HEK293 (cell line): ENCODE results near the gene MSH2.

ENCODE experiments used
- CTCF ChIA-PET: fragments of 350-600 bp; formaldehyde crosslinking; extraction: SDS; loops from one replicate; lab custom pipeline; 2021; ENCODE audit warnings: antibody characterized with exemption; lab: Yijun Ruan, JAX
- POLR2A ChIA-PET: fragments of 300-600 bp; formaldehyde crosslinking; extraction: SDS; loops from one replicate; lab custom pipeline; 2020; ENCODE audit warnings: antibody characterized with exemption, inconsistent platforms; lab: Yijun Ruan, JAX
- H3K27ac ChIP-seq: fragments of 200-500 bp; sonication (Bioruptor generic); 2 replicates; pipeline ENCODE4 v1.5.1; 2014; ENCODE audit warnings: low read depth, low read length, control low read depth, inconsistent platforms; ENCODE audit errors: extremely low read depth
- H3K36me3 ChIP-seq, 2 experiments: fragments of 200-500 bp in 1 of 2; sonication (Bioruptor generic) in 1 of 2; 1 replicate in 1 of 2; 2 replicates in 1 of 2; pipeline ENCODE4 v1.5.1; 2014 to 2017; ENCODE audit warnings: inconsistent platforms in 2 of 2, low read length in 2 of 2; ENCODE audit not compliant: control insufficient read depth in 2 of 2, insufficient read depth in 1 of 2
- H3K4me1 ChIP-seq: fragments of 200-500 bp; sonication (Bioruptor generic); 2 replicates; pipeline ENCODE4 v1.5.1; 2014; ENCODE audit warnings: mild to moderate bottlenecking, low read length, inconsistent platforms; ENCODE audit not compliant: control insufficient read depth, insufficient read depth
- H3K4me3 ChIP-seq: 2 replicates; pipeline ENCODE4 v1.5.1; 2011; ENCODE audit warnings: low read depth, mild to moderate bottlenecking, control low read depth, low read length, moderate library complexity
- H3K9me3 ChIP-seq: fragments of 200-500 bp; sonication (Bioruptor generic); 2 replicates; pipeline ENCODE4 v1.5.1; 2014; ENCODE audit warnings: low read depth, low read length, inconsistent platforms; ENCODE audit not compliant: control insufficient read depth, insufficient read depth
- GLI2 ChIP-seq: fragments of 450-650 bp; formaldehyde crosslinking; IDR thresholded peaks from 2 replicates; pipeline ENCODE4; 2017; ENCODE audit warnings: missing biosample characterization, missing genetic modification characterization, low read depth, borderline replicate concordance
- SCRT2 ChIP-seq: fragments of 450-650 bp; formaldehyde crosslinking; IDR thresholded peaks from 2 replicates; pipeline ENCODE4 v1.5.1; 2016; ENCODE audit warnings: missing biosample characterization, missing genetic modification characterization
- SETDB1 ChIP-seq: IDR thresholded peaks from one replicate; pipeline ENCODE4 v1.6.1; 2017; ENCODE audit warnings: mild to moderate bottlenecking, low read length, moderate library complexity, mixed read lengths; ENCODE audit not compliant: insufficient read length
- SP7 ChIP-seq: fragments of 450-650 bp; formaldehyde crosslinking; IDR thresholded peaks from 2 replicates; pipeline ENCODE4 v1.5.1; 2016; ENCODE audit warnings: missing biosample characterization, missing genetic modification characterization
- ZEB2 ChIP-seq: fragments of 450-650 bp; formaldehyde crosslinking; IDR thresholded peaks from 2 replicates; pipeline ENCODE4 v1.5.1; 2016; ENCODE audit warnings: missing biosample characterization, missing genetic modification characterization
- ZFP41 ChIP-seq: fragments of 450-650 bp; formaldehyde crosslinking; IDR thresholded peaks from 2 replicates; pipeline ENCODE4 v1.5.1; 2016; ENCODE audit warnings: missing biosample characterization, missing genetic modification characterization, borderline replicate concordance
- ZNF121 ChIP-seq: fragments of 450-650 bp; formaldehyde crosslinking; IDR thresholded peaks from 2 replicates; pipeline ENCODE4 v1.5.1; 2016; ENCODE audit warnings: missing biosample characterization, missing genetic modification characterization
- ZNF169 ChIP-seq: fragments of 450-650 bp; formaldehyde crosslinking; IDR thresholded peaks from 2 replicates; pipeline ENCODE4 v1.5.1; 2016; ENCODE audit warnings: missing biosample characterization, missing genetic modification characterization
- ZNF214 ChIP-seq: fragments of 450-650 bp; formaldehyde crosslinking; IDR thresholded peaks from 2 replicates; pipeline ENCODE4 v1.5.1; 2017; ENCODE audit warnings: missing biosample characterization, mild to moderate bottlenecking, missing genetic modification characterization, borderline replicate concordance
- ZNF350 ChIP-seq: fragments of 450-650 bp; formaldehyde crosslinking; IDR thresholded peaks from 2 replicates; pipeline ENCODE4 v1.5.0; 2017; ENCODE audit warnings: missing biosample characterization, mild to moderate bottlenecking, missing genetic modification characterization
- ZNF416 ChIP-seq: fragments of 450-650 bp; formaldehyde crosslinking; IDR thresholded peaks from 2 replicates; pipeline ENCODE4 v1.5.1; 2016; ENCODE audit warnings: missing biosample characterization, missing genetic modification characterization
- ZNF433 ChIP-seq: fragments of 450-650 bp; formaldehyde crosslinking; IDR thresholded peaks from 2 replicates; pipeline ENCODE4 v1.5.1; 2016; ENCODE audit warnings: missing biosample characterization, missing genetic modification characterization, low read depth
- ZNF521 ChIP-seq: fragments of 450-650 bp; formaldehyde crosslinking; IDR thresholded peaks from 2 replicates; pipeline ENCODE4 v1.5.1; 2017; ENCODE audit warnings: missing biosample characterization, mild to moderate bottlenecking, missing genetic modification characterization
- ZNF548 ChIP-seq: fragments of 450-650 bp; formaldehyde crosslinking; IDR thresholded peaks from 2 replicates; pipeline ENCODE4 v1.5.1; 2016; ENCODE audit warnings: missing biosample characterization, missing genetic modification characterization
- ZNF610 ChIP-seq: fragments of 450-650 bp; formaldehyde crosslinking; IDR thresholded peaks from 2 replicates; pipeline ENCODE4 v1.5.1; 2016; ENCODE audit warnings: missing biosample characterization, missing genetic modification characterization, borderline replicate concordance
- ZNF664 ChIP-seq: fragments of 450-650 bp; formaldehyde crosslinking; IDR thresholded peaks from 2 replicates; pipeline ENCODE4 v1.5.1; 2016; ENCODE audit warnings: missing biosample characterization, missing genetic modification characterization
- ZNF707 ChIP-seq: fragments of 450-650 bp; formaldehyde crosslinking; IDR thresholded peaks from 2 replicates; pipeline ENCODE4 v1.5.1; 2016; ENCODE audit warnings: missing biosample characterization, missing genetic modification characterization
- ZNF837 ChIP-seq: fragments of 450-650 bp; formaldehyde crosslinking; IDR thresholded peaks from 2 replicates; pipeline ENCODE4 v1.5.1; 2016; ENCODE audit warnings: missing biosample characterization, missing genetic modification characterization
- TF ChIP-seq, protein P1 (sequence below): fragments of 450-650 bp; formaldehyde crosslinking; IDR thresholded peaks from 2 replicates; pipeline ENCODE4 v1.5.1; 2016; ENCODE audit warnings: missing biosample characterization, missing genetic modification characterization
- TF ChIP-seq, protein P2 (sequence below): fragments of 450-650 bp; formaldehyde crosslinking; IDR thresholded peaks from 2 replicates; pipeline ENCODE4 v1.5.1; 2016; ENCODE audit warnings: missing biosample characterization, missing genetic modification characterization
- TF ChIP-seq, protein P3 (sequence below): fragments of 450-650 bp; formaldehyde crosslinking; IDR thresholded peaks from 2 replicates; pipeline ENCODE4 v1.5.1; 2016; ENCODE audit warnings: missing biosample characterization, missing genetic modification characterization

Gene MSH2

GRCh38 chr2:47375307-47375706 is 27.6 kb upstream of the MSH2 start (continued):
- TF ChIP-seq ZNF837 (tag by site-specific recombination) (no peak), ZNF350 (no peak), ZEB2 (no peak), ZNF214 (tag by site-specific recombination) (no peak), SCRT2 (tag by site-specific recombination) (no peak)

DNA sequence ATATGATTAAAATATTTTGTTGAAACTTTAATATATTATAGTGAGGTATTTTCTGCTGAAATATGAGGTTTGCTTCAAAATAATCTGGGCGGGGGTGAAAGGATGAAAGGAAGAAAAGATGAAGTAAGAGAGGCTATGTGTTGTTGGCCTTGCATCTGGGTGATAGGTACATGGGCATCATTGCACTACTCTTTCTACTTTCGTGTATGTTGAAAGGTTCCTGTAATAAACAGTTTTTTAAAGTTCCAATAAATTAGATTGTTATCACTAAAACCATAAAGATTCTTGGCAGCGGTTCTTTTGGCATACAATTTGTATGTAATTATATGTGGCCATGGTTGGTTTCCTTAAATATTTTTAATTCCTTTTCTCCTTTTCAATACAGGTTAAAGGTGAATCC is 23.6 kb upstream of the MSH2 start:
- Histone ChIP-seq H3K9me3 (no peaks in the 10 kb centered on the region), H3K4me1 (no peaks in the 10 kb centered on the region), H3K36me3 (peaks cover 50 to 95% of the 10 kb centered on the region in 2 experiments), H3K4me3 (no peak overlapping the region), H3K27ac (no peak overlapping the region)
- CTCF ChIA-PET = no interaction called here
- no peak for TF ChIP-seq ZNF433 (tag by site-specific recombination)
- TF ChIP-seq ZNF548 (tag by site-specific recombination) = no peak
- TF ChIP-seq ZNF169 (tag by site-specific recombination) = no peak
- TF ChIP-seq, protein P1, sequence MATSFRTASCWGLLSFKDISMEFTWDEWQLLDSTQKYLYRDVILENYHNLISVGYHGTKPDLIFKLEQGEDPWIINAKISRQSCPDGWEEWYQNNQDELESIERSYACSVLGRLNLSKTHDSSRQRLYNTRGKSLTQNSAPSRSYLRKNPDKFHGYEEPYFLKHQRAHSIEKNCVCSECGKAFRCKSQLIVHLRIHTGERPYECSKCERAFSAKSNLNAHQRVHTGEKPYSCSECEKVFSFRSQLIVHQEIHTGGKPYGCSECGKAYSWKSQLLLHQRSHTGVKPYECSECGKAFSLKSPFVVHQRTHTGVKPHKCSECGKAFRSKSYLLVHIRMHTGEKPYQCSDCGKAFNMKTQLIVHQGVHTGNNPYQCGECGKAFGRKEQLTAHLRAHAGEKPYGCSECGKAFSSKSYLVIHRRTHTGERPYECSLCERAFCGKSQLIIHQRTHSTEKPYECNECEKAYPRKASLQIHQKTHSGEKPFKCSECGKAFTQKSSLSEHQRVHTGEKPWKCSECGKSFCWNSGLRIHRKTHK = no peak
- no peak for TF ChIP-seq GLI2
- TF ChIP-seq, protein P2, sequence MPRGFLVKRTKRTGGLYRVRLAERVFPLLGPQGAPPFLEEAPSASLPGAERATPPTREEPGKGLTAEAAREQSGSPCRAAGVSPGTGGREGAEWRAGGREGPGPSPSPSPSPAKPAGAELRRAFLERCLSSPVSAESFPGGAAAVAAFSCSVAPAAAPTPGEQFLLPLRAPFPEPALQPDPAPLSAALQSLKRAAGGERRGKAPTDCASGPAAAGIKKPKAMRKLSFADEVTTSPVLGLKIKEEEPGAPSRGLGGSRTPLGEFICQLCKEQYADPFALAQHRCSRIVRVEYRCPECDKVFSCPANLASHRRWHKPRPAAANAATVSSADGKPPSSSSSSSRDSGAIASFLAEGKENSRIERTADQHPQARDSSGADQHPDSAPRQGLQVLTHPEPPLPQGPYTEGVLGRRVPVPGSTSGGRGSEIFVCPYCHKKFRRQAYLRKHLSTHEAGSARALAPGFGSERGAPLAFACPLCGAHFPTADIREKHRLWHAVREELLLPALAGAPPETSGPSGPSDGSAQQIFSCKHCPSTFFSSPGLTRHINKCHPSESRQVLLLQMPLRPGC (tag by site-specific recombination) = no peak
- POLR2A ChIA-PET = no interaction called here

- Histone ChIP-seq H3K4me3 (no peak overlapping the region), H3K4me1 (no peaks in the 10 kb centered on the region)
- TF ChIP-seq ZNF707 (tag by site-specific recombination) (no peak), ZNF121 (tag by site-specific recombination) (no peak), ZNF610 (tag by site-specific recombination) (no peak), ZNF521 (tag by site-specific recombination) (no peak), SETDB1 (no peak), ZNF416 (no peak), ZFP41 (tag by site-specific recombination) (no peak), SP7 (tag by site-specific recombination) (no peak), ZNF664 (tag by site-specific recombination) (no peak)
- TF ChIP-seq, protein P3, sequence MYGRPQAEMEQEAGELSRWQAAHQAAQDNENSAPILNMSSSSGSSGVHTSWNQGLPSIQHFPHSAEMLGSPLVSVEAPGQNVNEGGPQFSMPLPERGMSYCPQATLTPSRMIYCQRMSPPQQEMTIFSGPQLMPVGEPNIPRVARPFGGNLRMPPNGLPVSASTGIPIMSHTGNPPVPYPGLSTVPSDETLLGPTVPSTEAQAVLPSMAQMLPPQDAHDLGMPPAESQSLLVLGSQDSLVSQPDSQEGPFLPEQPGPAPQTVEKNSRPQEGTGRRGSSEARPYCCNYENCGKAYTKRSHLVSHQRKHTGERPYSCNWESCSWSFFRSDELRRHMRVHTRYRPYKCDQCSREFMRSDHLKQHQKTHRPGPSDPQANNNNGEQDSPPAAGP (tag by site-specific recombination) = no peak
- TF ChIP-seq, all 188 proteins: peak for 0
- Histone ChIP-seq H3K36me3 (peaks cover 48 to 90% of the 10 kb centered on the region in 2 experiments), H3K27ac (no peak overlapping the region), H3K9me3 (no peaks in the 10 kb centered on the region)
- POLR2A ChIA-PET = interaction anchor here (0.7 kb wide), 1 partner anchor 43 kb away, joined by 8 read pairs; no protein-coding TSS in a partner anchor
- CTCF ChIA-PET = interaction anchor here (1.4 kb wide), 1 partner anchor 46 kb away, joined by 3 read pairs; no protein-coding TSS in a partner anchor
Measured at GRCh38 chr2:47381408-47381807, 21.5 kb upstream of the MSH2 start.
